Esophagus muscularis mucosa (tissue), 4 donors: ENCODE data around the gene LDLRAD2. TPM values are rescaled to one million over a fixed set of nuclear protein-coding genes. Genes with fewer than 3 reads are reported as not detected.
A peak's percentile ranks its signal among the peaks of the same experiment; 100 is the strongest.

Experiments used
- DNase-seq: peaks from one replicate; pipeline ENCODE4 v3.0.0-alpha.2; 2017; ENCODE audit errors: extremely low spot score
- H3K27ac ChIP-seq, 4 donors: fragments of 200-600 bp; sonication (generic); replicated peaks in 1 of 4; 1 replicate in 3 of 4; 2 replicates in 1 of 4; pipeline ENCODE4 v1.5.1; 2016 to 2019; ENCODE audit warnings: mild to moderate bottlenecking in 1 of 4
- H3K27me3 ChIP-seq, 4 donors: fragments of 200-600 bp; sonication (generic); one replicate each; pipeline versions ENCODE4 v1.5.1 to v1.6.0; 2016 to 2019
- H3K36me3 ChIP-seq, 4 donors: fragments of 200-600 bp; sonication (generic); one replicate each; pipeline ENCODE4 v1.5.1; 2016 to 2019
- H3K4me1 ChIP-seq, 4 donors: fragments of 200-600 bp; sonication (generic); one replicate each; pipeline ENCODE4 v1.5.1; 2016 to 2019
- H3K4me3 ChIP-seq, 4 donors: fragments of 200-600 bp; sonication (generic); 1 replicate in 2 of 4; 2 replicates in 2 of 4; pipeline ENCODE4 v1.5.1; 2016 to 2019; ENCODE audit warnings: mild to moderate bottlenecking in 4 of 4, moderate library complexity in 1 of 4
- H3K9me3 ChIP-seq, 4 donors: fragments of 200-600 bp; sonication (generic); 1 replicate in 3 of 4; 2 replicates in 1 of 4; pipeline ENCODE4 v1.5.1; 2016 to 2019
- CTCF ChIP-seq, 3 experiments: fragments of 200-600 bp in 2 of 3; fragments of 450-650 bp in 1 of 3; sonication (generic) in 2 of 3; IDR thresholded peaks; one replicate each; pipeline ENCODE4 v1.5.1; 2017 to 2019; ENCODE audit warnings: antibody characterized with exemption in 3 of 3, mild to moderate bottlenecking in 2 of 3, moderate library complexity in 1 of 3
- EP300 ChIP-seq: sonication (generic); formaldehyde crosslinking; IDR thresholded peaks from one replicate; pipeline ENCODE4 v1.6.1; 2017; ENCODE audit warnings: antibody characterized with exemption
- POLR2A ChIP-seq: fragments of 450-650 bp; IDR thresholded peaks from one replicate; pipeline ENCODE4 v1.6.1; 2017; ENCODE audit warnings: antibody characterized with exemption, moderate library complexity, mild to moderate bottlenecking, low read depth
- POLR2AphosphoS5 ChIP-seq, 2 donors: sonication (generic); formaldehyde crosslinking; IDR thresholded peaks; one replicate each; pipeline ENCODE4 v1.6.1; 2017; ENCODE audit warnings: antibody characterized with exemption in 2 of 2
- WGBS: methylation state at CpG from one replicate; pipeline ENCODE4 v1.1.5; 2018; 5-methylcytosine and 5-hydroxymethylcytosine counted together
- intact Hi-C: fragments of 100-400 bp; cut with DNase I; formaldehyde crosslinking; loops from one replicate; pipeline ENCODE4 v1.15.1; 2023
- total RNA-seq, 4 donors: library from RNA; depleted of rRNA; stranded (reverse); fragments of >200 nt; gene quantifications; one replicate each; pipeline versions ENCODE4 v1.1.0 to v1.2.1, GENCODE V29; 2016

LDLRAD2 gene
- total RNA-seq, 4 donors from 2014 or later = not detected

- no peak overlapping the region for H3K4me3 ChIP-seq
- no peak for DNase-seq
- intact Hi-C loops = no loop called here
- no peaks in the 10 kb centered on the region for H3K9me3 ChIP-seq
- peaks cover 100% of the 10 kb centered on the region in 4 donors for H3K36me3 ChIP-seq
- TF ChIP-seq CTCF (IDR thresholded peaks at IDR 0.05) = no peak
- no peak for TF ChIP-seq POLR2A
- TF ChIP-seq POLR2AphosphoS5 (IDR thresholded peaks at IDR 0.05) = no peak
- no peak for TF ChIP-seq EP300
- H3K27ac ChIP-seq = peak overlapping the region in 2 of 4 donors; percentile 7 to 46
- no peaks in the 10 kb centered on the region for H3K4me1 ChIP-seq
- 88% methylated on average over 20 of the region's 33 CpGs for WGBS
- no peaks in the 10 kb centered on the region for H3K27me3 ChIP-seq
Measured at GRCh38 chr1:21851430-21852250, 39.6 kb downstream of the LDLRAD2 start.

GRCh38 chr1:21852282-21853130, 40.4 kb downstream of the LDLRAD2 start:
- no peak for TF ChIP-seq POLR2A
- TF ChIP-seq EP300 = no peak
- TF ChIP-seq CTCF (IDR thresholded peaks at IDR 0.05) = no peak
- TF ChIP-seq POLR2AphosphoS5 (IDR thresholded peaks at IDR 0.05) = no peak
- peak overlapping the region; percentile 7 to 46 (median 22) for H3K27ac ChIP-seq
- H3K4me3 ChIP-seq = no peak overlapping the region
- no peaks in the 10 kb centered on the region for H3K27me3 ChIP-seq
- peaks cover 0 to 5% (median 0%) of the 10 kb centered on the region in 4 donors for H3K4me1 ChIP-seq
- WGBS = 85% methylated on average over 15 of the region's 29 CpGs
- no peaks in the 10 kb centered on the region for H3K9me3 ChIP-seq
- H3K36me3 ChIP-seq = peaks cover 99 to 100% (median 100%) of the 10 kb centered on the region in 4 donors
- DNase-seq = no peak
- intact Hi-C loops = no loop called here

- H3K4me1 ChIP-seq = peaks cover 0 to 5% (median 0%) of the 10 kb centered on the region in 4 donors
- WGBS = 87% methylated on average over 4 of the region's 7 CpGs
- intact Hi-C loops = no loop called here
- no peaks in the 10 kb centered on the region for H3K27me3 ChIP-seq
- peaks cover 98 to 100% (median 100%) of the 10 kb centered on the region in 4 donors for H3K36me3 ChIP-seq
- no peaks in the 10 kb centered on the region for H3K9me3 ChIP-seq
- H3K4me3 ChIP-seq = no peak overlapping the region
- peak overlapping the region; percentile 7 to 46 (median 22) for H3K27ac ChIP-seq
- DNase-seq = no peak
- TF ChIP-seq POLR2A (no peak), POLR2AphosphoS5 (IDR thresholded peaks at IDR 0.05) (no peak), CTCF (IDR thresholded peaks at IDR 0.05) (no peak), EP300 (no peak)
Measured at GRCh38 chr1:21853131-21853427, 41.0 kb downstream of the LDLRAD2 start.

- Histone ChIP-seq H3K36me3 (peaks cover 98 to 100% (median 100%) of the 10 kb centered on the region in 4 donors), H3K27me3 (no peaks in the 10 kb centered on the region), H3K9me3 (no peaks in the 10 kb centered on the region), H3K27ac (peak overlapping the region in 1 of 4 donors; percentile 30), H3K4me1 (peaks cover 0 to 5% (median 0%) of the 10 kb centered on the region in 4 donors), H3K4me3 (no peak overlapping the region)
- DNase-seq = no peak
- intact Hi-C loops = no loop called here
- 84% methylated on average over 16 of the region's 21 CpGs for WGBS
- TF ChIP-seq POLR2A (no peak), POLR2AphosphoS5 (IDR thresholded peaks at IDR 0.05) (peak in 1 of 2 donors; percentile 24), EP300 (no peak), CTCF (IDR thresholded peaks at IDR 0.05) (no peak)
Measured at GRCh38 chr1:21854090-21854750, 42.2 kb downstream of the LDLRAD2 start.
